ENCODE measurements around the gene SPARCL1.

DNA sequence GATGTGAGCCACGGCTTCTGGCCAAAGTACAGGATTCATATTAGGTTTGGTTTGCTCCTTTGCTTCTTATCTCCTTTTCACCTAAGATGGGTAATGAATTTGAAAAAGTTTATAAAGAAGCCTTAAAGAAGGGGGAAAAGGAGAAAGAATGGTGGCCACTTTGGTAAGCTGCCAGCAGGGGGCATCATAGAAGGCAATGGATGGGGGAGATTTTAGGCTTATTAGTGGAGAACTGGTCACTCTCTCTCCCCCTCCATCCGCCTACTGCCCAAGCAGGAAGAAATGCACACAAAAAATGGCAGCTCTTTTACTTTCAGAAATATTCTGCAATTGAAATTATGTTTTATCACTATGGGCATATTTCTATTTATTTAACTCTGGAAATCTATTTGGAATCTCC lies 32.0 kb downstream of the SPARCL1 start:
- TF ChIP-seq CTCF (IDR thresholded peaks at IDR 0.05) (peak in 1 of 3 experiments; percentile 41), POLR2A (IDR thresholded peaks at IDR 0.05) (no peak)
